ENCODE measurements around the gene PRKCE. TPM values are rescaled to one million over a fixed set of nuclear protein-coding genes. Genes with fewer than 3 reads are reported as not detected.

The PRKCE gene
- total RNA-seq, 4 donors from 2014 or later = 10.9 to 19.6 (median 14.9) TPM

GRCh38 chr2:45710468-45710867 lies 59.0 kb downstream of the PRKCE start:
- no peak for TF ChIP-seq CTCF (IDR thresholded peaks at IDR 0.05; ENCODE audit: low read depth)

- TF ChIP-seq CTCF (IDR thresholded peaks at IDR 0.05; ENCODE audit: low read depth) = no peak
Measured at GRCh38 chr2:45711224-45711623, 59.7 kb downstream of the PRKCE start.

GRCh38 chr2:45712570-45712969 lies 61.1 kb downstream of the PRKCE start:
- no peak for TF ChIP-seq CTCF (IDR thresholded peaks at IDR 0.05; ENCODE audit: low read depth)

GRCh38 chr2:45713136-45713535 lies 61.7 kb downstream of the PRKCE start:
- TF ChIP-seq CTCF (IDR thresholded peaks at IDR 0.05; ENCODE audit: low read depth) = no peak

GRCh38 chr2:45713591-45713990 lies 62.1 kb downstream of the PRKCE start:
- no peak for TF ChIP-seq CTCF (IDR thresholded peaks at IDR 0.05; ENCODE audit: low read depth)

- no peak for TF ChIP-seq CTCF (IDR thresholded peaks at IDR 0.05; ENCODE audit: low read depth)
Measured at GRCh38 chr2:45714679-45715078, 63.2 kb downstream of the PRKCE start.

- no peak for TF ChIP-seq CTCF (IDR thresholded peaks at IDR 0.05; ENCODE audit: low read depth)
Measured at GRCh38 chr2:45715601-45716379, 64.3 kb downstream of the PRKCE start.
